Breast epithelium (tissue), 4 donors: Measurements from ENCODE around the gene CCDC7. TPM values are rescaled to one million over a fixed set of nuclear protein-coding genes. Genes with fewer than 3 reads are reported as not detected.
"Not testable (repeated sequence)": the region's sequence is repeated elsewhere in the genome, so short reads cannot be mapped to it uniquely, and the experiment has no call there.

Experiments used
- DNase-seq, 2 donors: peaks; one replicate each; pipeline ENCODE4 v3.0.0-alpha.2; 2019; ENCODE audit warnings: low spot score in 2 of 2
- H3K27ac ChIP-seq, 2 donors: fragments of 200-600 bp; sonication (generic) in 1 of 2; one replicate each; pipeline ENCODE4 v1.5.1; 2016 to 2019; ENCODE audit warnings: mild to moderate bottlenecking in 1 of 2
- H3K27me3 ChIP-seq, 2 donors: fragments of 200-600 bp; sonication (generic) in 1 of 2; one replicate each; pipeline versions ENCODE4 v1.5.1 to v1.6.0; 2017 to 2019; ENCODE audit warnings: control low read depth in 1 of 2, mild to moderate bottlenecking in 1 of 2
- H3K36me3 ChIP-seq: fragments of 200-600 bp; one replicate; pipeline ENCODE4 v1.5.1; 2019
- H3K4me1 ChIP-seq, 2 donors: fragments of 200-600 bp; sonication (generic); one replicate each; pipeline ENCODE4 v1.5.1; 2016 to 2019; ENCODE audit warnings: control low read depth in 1 of 2
- H3K4me3 ChIP-seq, 3 donors: fragments of 200-600 bp; sonication (generic); 1 replicate in 2 of 3; 2 replicates in 1 of 3; pipeline ENCODE4 v1.5.1; 2016 to 2019; ENCODE audit warnings: mild to moderate bottlenecking in 3 of 3, moderate library complexity in 2 of 3
- H3K9me3 ChIP-seq, 2 donors: fragments of 200-600 bp; sonication (generic) in 1 of 2; one replicate each; pipeline ENCODE4 v1.5.1; 2016 to 2019; ENCODE audit warnings: control low read depth in 1 of 2
- POLR2A ChIP-seq: fragments of 450-650 bp; IDR thresholded peaks from one replicate; pipeline ENCODE4 v1.6.1; 2016; ENCODE audit warnings: antibody characterized with exemption, mild to moderate bottlenecking, moderate library complexity
- POLR2AphosphoS5 ChIP-seq, 3 donors: sonication (generic); formaldehyde crosslinking; IDR thresholded peaks; one replicate each; pipeline ENCODE4 v1.6.1; 2017; ENCODE audit warnings: antibody characterized with exemption in 3 of 3
- intact Hi-C: fragments of 100-400 bp; cut with DNase I; formaldehyde crosslinking; loops from one replicate; pipeline ENCODE4 v1.15.1; 2023; ENCODE audit warnings: low total_unique reads
- total RNA-seq, 3 donors: library from RNA; depleted of rRNA; stranded (reverse); fragments of >200 nt; gene quantifications; one replicate each; pipeline ENCODE4 v1.1.0, GENCODE V29; 2016
- TF ChIP-seq, protein P1 (sequence below), 3 donors: fragments of 450-650 bp; IDR thresholded peaks; one replicate each; pipeline ENCODE4 v1.5.1; 2016 to 2017; ENCODE audit warnings: antibody characterized with exemption in 3 of 3, mild to moderate bottlenecking in 3 of 3, moderate library complexity in 3 of 3

The CCDC7 gene
- total RNA-seq, 3 donors from 2014 or later = 16.3 to 46.7 (median 34.7) TPM

DNA sequence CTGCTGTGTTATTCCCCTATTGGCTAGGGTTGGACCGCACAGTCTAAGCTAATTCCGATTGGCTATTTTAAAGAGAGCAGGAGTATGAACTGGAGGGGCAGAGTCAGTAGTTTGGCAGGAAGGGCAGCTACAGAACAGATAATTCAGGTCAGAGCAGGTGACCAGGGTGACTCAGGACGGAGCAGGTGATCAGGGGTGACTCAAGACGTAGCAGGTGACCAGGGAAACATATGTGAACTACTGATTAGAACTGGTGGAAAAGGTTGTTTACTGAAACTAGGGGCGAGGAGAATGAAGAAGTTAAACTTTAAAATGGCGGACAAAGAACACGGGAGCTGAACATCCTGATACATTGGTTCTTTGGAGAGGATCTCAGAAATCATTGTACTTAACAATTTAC, 102.3 kb downstream of the CCDC7 start:
- intact Hi-C loops = no loop called here
- no peaks in the 10 kb centered on the region for H3K9me3 ChIP-seq

DNA sequence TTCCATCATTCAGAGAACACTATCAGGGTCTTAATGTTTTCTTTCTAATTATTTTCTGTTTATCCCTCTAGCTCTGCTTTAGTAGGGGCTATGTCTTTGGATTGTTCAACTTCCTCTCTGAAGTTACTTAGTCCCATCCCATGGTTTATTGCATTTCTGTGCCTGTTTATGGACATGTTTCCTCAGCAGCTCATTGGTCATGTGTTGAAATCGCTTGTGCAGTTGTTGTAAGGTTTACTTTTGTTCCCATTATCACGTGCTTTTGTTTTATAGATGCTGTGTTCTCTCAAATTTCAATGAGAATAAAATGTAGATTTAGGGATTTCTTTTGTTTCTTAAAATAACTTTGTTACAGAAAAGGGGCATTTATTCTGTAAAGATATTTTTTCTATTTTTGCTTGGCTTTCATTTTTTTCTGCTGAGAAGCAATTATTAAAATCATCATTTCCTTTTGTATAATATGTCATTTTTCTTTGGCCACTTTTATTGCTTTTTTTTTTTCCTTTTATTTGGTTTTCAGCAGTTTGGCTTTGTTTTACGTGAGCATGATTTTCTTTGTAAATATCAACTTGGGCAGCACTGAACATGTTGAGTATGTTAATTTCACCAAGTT, 110.9 kb downstream of the CCDC7 start:
- H3K36me3 ChIP-seq = no peaks in the 10 kb centered on the region
- TF ChIP-seq, protein P1, sequence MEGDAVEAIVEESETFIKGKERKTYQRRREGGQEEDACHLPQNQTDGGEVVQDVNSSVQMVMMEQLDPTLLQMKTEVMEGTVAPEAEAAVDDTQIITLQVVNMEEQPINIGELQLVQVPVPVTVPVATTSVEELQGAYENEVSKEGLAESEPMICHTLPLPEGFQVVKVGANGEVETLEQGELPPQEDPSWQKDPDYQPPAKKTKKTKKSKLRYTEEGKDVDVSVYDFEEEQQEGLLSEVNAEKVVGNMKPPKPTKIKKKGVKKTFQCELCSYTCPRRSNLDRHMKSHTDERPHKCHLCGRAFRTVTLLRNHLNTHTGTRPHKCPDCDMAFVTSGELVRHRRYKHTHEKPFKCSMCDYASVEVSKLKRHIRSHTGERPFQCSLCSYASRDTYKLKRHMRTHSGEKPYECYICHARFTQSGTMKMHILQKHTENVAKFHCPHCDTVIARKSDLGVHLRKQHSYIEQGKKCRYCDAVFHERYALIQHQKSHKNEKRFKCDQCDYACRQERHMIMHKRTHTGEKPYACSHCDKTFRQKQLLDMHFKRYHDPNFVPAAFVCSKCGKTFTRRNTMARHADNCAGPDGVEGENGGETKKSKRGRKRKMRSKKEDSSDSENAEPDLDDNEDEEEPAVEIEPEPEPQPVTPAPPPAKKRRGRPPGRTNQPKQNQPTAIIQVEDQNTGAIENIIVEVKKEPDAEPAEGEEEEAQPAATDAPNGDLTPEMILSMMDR (IDR thresholded peaks at IDR 0.05) = no peak
- TF ChIP-seq POLR2AphosphoS5 (IDR thresholded peaks at IDR 0.05) (no peak), POLR2A (no peak)
- H3K27me3 ChIP-seq = no peaks in the 10 kb centered on the region
- no peak for DNase-seq
- H3K27ac ChIP-seq = no peak overlapping the region
- intact Hi-C loops = no loop called here
- H3K4me3 ChIP-seq = no peak overlapping the region
- no peaks in the 10 kb centered on the region for H3K4me1 ChIP-seq
- H3K9me3 ChIP-seq = no peaks in the 10 kb centered on the region

More for the DNA sequence above, 102.3 kb downstream of the CCDC7 start:
- TF ChIP-seq POLR2A = no peak
- TF ChIP-seq POLR2AphosphoS5 (IDR thresholded peaks at IDR 0.05) = no peak
- TF ChIP-seq, protein P1 (IDR thresholded peaks at IDR 0.05) = no peak
- H3K27me3 ChIP-seq = no peaks in the 10 kb centered on the region
- no peak overlapping the region for H3K27ac ChIP-seq
- H3K4me3 ChIP-seq = no peak overlapping the region
- H3K4me1 ChIP-seq = no peaks in the 10 kb centered on the region
- DNase-seq = no peak
- H3K36me3 ChIP-seq = no peaks in the 10 kb centered on the region

DNA sequence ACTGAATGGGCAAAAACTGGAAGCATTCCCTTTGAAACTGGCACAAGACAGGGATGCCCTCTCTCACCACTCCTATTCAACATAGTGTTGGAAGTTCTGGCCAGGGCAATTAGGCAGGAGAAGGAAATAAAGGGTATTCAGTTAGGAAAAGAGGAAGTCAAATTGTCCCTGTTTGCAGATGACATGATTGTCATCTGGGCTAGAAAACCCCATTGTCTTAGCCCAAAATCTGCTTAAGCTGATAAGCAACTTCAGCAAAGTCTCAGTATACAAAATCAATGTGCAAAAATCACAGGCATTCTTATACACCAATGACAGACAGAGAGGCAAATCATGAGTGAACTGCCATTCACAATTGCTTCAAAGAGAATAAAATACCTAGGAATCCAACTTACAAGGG, 116.8 kb downstream of the CCDC7 start:
- H3K36me3 ChIP-seq, DNase-seq, H3K27me3 ChIP-seq, H3K9me3 ChIP-seq, H3K4me1 ChIP-seq, H3K27ac ChIP-seq, intact Hi-C loops, H3K4me3 ChIP-seq: not testable (repeated sequence)

GRCh38 chr10:32577448-32577847, 131.5 kb downstream of the CCDC7 start:
- TF ChIP-seq, protein P1 (IDR thresholded peaks at IDR 0.05) = no peak
- TF ChIP-seq POLR2A = no peak
- no peaks in the 10 kb centered on the region for H3K36me3 ChIP-seq
- H3K27me3 ChIP-seq = no peaks in the 10 kb centered on the region
- H3K4me1 ChIP-seq = no peaks in the 10 kb centered on the region
- no peaks in the 10 kb centered on the region for H3K9me3 ChIP-seq
- intact Hi-C loops = no loop called here
- no peak overlapping the region for H3K4me3 ChIP-seq
- DNase-seq = no peak
- H3K27ac ChIP-seq = no peak overlapping the region

DNA sequence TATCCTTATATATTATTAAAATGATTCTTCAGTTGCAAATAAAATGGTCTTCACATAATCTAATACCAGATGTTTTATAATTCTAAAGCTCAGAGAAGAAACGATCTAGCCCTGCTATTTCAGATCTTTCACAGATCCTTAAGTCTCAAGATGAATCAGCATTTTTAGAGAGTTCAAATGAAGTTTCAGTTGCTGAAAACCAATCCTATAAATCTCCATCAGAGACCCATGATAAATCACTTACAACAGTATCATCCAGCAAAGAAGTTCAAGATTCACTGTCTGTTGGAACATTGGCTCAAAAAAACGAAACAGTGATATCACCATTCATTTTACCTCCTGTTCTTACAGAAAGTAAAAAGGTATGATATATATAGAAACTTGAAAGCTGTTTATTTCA, 137.0 kb downstream of the CCDC7 start:
- no peak overlapping the region for H3K4me3 ChIP-seq
- H3K9me3 ChIP-seq = peaks cover 0 to 5% of the 10 kb centered on the region in 2 donors
- DNase-seq = no peak
- no peaks in the 10 kb centered on the region for H3K36me3 ChIP-seq
- no peaks in the 10 kb centered on the region for H3K27me3 ChIP-seq
- no peak overlapping the region for H3K27ac ChIP-seq
- intact Hi-C loops = no loop called here
- H3K4me1 ChIP-seq = no peaks in the 10 kb centered on the region
- TF ChIP-seq POLR2AphosphoS5 (IDR thresholded peaks at IDR 0.05) (no peak), POLR2A (no peak)
- TF ChIP-seq, protein P1 (IDR thresholded peaks at IDR 0.05) = no peak

DNA sequence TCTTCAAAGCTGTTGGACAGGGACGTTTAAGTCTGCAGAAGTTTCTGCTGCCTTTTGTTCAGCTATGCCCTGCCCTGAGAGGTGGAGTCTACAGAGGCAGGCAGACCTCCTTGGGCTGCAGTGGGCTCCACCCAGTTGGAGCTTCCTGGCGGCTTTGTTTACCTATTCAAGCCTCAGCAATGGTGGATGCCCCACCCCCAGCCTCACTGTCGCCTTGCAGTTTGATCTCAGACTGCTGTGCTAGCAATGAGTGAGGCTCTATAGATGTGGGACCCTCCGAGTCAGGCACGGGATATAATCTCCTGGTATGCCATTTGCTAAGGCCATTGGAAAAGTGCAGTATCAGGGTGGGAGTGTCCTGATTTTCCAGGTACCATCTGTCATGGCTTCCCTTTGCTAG, 152.1 kb downstream of the CCDC7 start:
- intact Hi-C loops, H3K4me1 ChIP-seq, H3K4me3 ChIP-seq, H3K27ac ChIP-seq, H3K27me3 ChIP-seq, DNase-seq, H3K36me3 ChIP-seq: not testable (repeated sequence)
- H3K9me3 ChIP-seq = peaks cover 21 to 26% of the 10 kb centered on the region in 2 donors
